SU-DHL-6 (cell line): ENCODE measurements around the gene PHAX.

Experiments used
- H2AFZ ChIP-seq: fragments of 200-600 bp; sonication (generic); 2 replicates; pipeline ENCODE4 v1.6.1; 2014; ENCODE audit warnings: low read depth, mild to moderate bottlenecking, moderate library complexity, mixed read lengths, antibody characterized with exemption, low read length; ENCODE audit not compliant: severe bottlenecking
- H3F3A ChIP-seq: fragments of 200-600 bp; shearing (Covaris generic); 2 replicates; pipeline ENCODE4 v1.6.0; 2016; ENCODE audit warnings: antibody characterized with exemption, mild to moderate bottlenecking; ENCODE audit not compliant: insufficient read depth
- H3K27ac ChIP-seq: fragments of 200-600 bp; sonication (generic); 2 replicates; pipeline ENCODE4 v1.5.1; 2016; ENCODE audit warnings: low read depth, mild to moderate bottlenecking, low read length, moderate library complexity, mixed read lengths
- H3K27me3 ChIP-seq: fragments of 200-600 bp; sonication (generic), shearing (Covaris generic); 2 replicates; pipeline ENCODE4 v1.6.0; 2014; ENCODE audit warnings: mild to moderate bottlenecking, low read length
- H3K36me3 ChIP-seq: fragments of 200-600 bp; sonication (generic); 2 replicates; pipeline ENCODE4 v1.6.1; 2014; ENCODE audit warnings: mild to moderate bottlenecking, low read length, mixed read lengths
- H3K4me2 ChIP-seq: fragments of 300-600, 200-600 bp; shearing (Covaris generic), sonication (generic); 2 replicates; pipeline ENCODE4 v1.6.0; 2014; ENCODE audit warnings: low read length, low read depth, mild to moderate bottlenecking; ENCODE audit not compliant: poor library complexity, severe bottlenecking
- H3K4me3 ChIP-seq: fragments of 200-600 bp; sonication (generic); 2 replicates; pipeline ENCODE4 v1.5.1; 2014; ENCODE audit warnings: antibody characterized with exemption, low read length, mild to moderate bottlenecking, mixed read lengths; ENCODE audit not compliant: insufficient read depth, poor library complexity, severe bottlenecking
- H3K79me2 ChIP-seq: fragments of 200-600 bp; sonication (generic); 2 replicates; pipeline ENCODE4 v1.6.1; 2014; ENCODE audit warnings: mild to moderate bottlenecking, low read length, moderate library complexity; ENCODE audit not compliant: insufficient read depth
- H3K9ac ChIP-seq: fragments of 200-600 bp; sonication (generic); 2 replicates; pipeline ENCODE4 v1.7.0; 2014; ENCODE audit warnings: mild to moderate bottlenecking, low read length
- H3K9me2 ChIP-seq: fragments of 200-600 bp; sonication (generic); replicated peaks from 2 replicates; pipeline ENCODE4 v1.6.1; 2014; ENCODE audit warnings: low read length; ENCODE audit not compliant: insufficient read depth
- H3K9me3 ChIP-seq: fragments of 200-600 bp; sonication (generic); 2 replicates; pipeline ENCODE4 v1.6.1; 2014; ENCODE audit warnings: low read length, mixed read lengths; ENCODE audit not compliant: insufficient read depth
- H4K20me1 ChIP-seq: fragments of 200-600 bp; sonication (generic); 2 replicates; pipeline ENCODE4 v1.6.1; 2014; ENCODE audit warnings: low read depth, mild to moderate bottlenecking, antibody characterized with exemption, low read length, moderate library complexity, mixed read lengths
- CTCF ChIP-seq: fragments of 200-600 bp; sonication (generic); IDR thresholded peaks from one replicate; pipeline ENCODE4 v1.5.1; 2017; ENCODE audit warnings: antibody characterized with exemption, mild to moderate bottlenecking, low read length, moderate library complexity; ENCODE audit not compliant: insufficient read depth, poor library complexity, severe bottlenecking
- EZH2phosphoT487 ChIP-seq: fragments of 200-600 bp; sonication (generic), shearing (Covaris generic); conservative IDR thresholded peaks from 2 replicates; pipeline ENCODE4 v1.6.1; 2018; ENCODE audit warnings: mild to moderate bottlenecking, antibody characterized with exemption, low read length, moderate library complexity, mixed read lengths

The PHAX gene

GRCh38 chr5:126624534-126624933, 23.8 kb downstream of the PHAX start:
- Histone ChIP-seq H3K36me3 (peaks cover 24% of the 10 kb centered on the region; the same call in 1 of the 2 replicates), H3K4me3 (no peak overlapping the region), H3K9me2 (no peaks in the 10 kb centered on the region), H4K20me1 (no peaks in the 10 kb centered on the region), H3K4me2 (no peak overlapping the region), H3K9me3 (no peaks in the 10 kb centered on the region), H3K27ac (no peak overlapping the region), H2AFZ (no peak overlapping the region), H3F3A (peaks cover 3% of the 10 kb centered on the region; the same call in 1 of the 2 replicates), H3K79me2 (peaks cover 11% of the 10 kb centered on the region; the same call in 1 of the 2 replicates), H3K9ac (no peak overlapping the region), H3K27me3 (no peaks in the 10 kb centered on the region)
- TF ChIP-seq EZH2phosphoT487 (no peak), CTCF (no peak)

GRCh38 chr5:126628102-126628501, 27.4 kb downstream of the PHAX start:
- no peak for TF ChIP-seq CTCF
- no peak for TF ChIP-seq EZH2phosphoT487
- Histone ChIP-seq H3K9ac (no peak overlapping the region), H3K79me2 (no peaks in the 10 kb centered on the region), H3K9me2 (no peaks in the 10 kb centered on the region), H3K27ac (no peak overlapping the region), H3K27me3 (no peaks in the 10 kb centered on the region), H3F3A (peaks cover 3% of the 10 kb centered on the region; the same call in 1 of the 2 replicates), H3K36me3 (peaks cover 10% of the 10 kb centered on the region; the same call in 1 of the 2 replicates), H2AFZ (no peak overlapping the region), H3K9me3 (no peaks in the 10 kb centered on the region), H3K4me3 (no peak overlapping the region), H3K4me2 (no peak overlapping the region), H4K20me1 (no peaks in the 10 kb centered on the region)

GRCh38 chr5:126631920-126632319, 31.2 kb downstream of the PHAX start:
- H3F3A ChIP-seq: peaks cover 2% of the 10 kb centered on the region; the same call in 1 of the 2 replicates
- H3K9me2 ChIP-seq: no peaks in the 10 kb centered on the region
- no peak overlapping the region for H2AFZ ChIP-seq
- H3K27me3 ChIP-seq: no peaks in the 10 kb centered on the region
- H4K20me1 ChIP-seq: no peaks in the 10 kb centered on the region
- no peaks in the 10 kb centered on the region for H3K79me2 ChIP-seq
- no peak overlapping the region for H3K9ac ChIP-seq
- H3K9me3 ChIP-seq: no peaks in the 10 kb centered on the region
- no peak overlapping the region for H3K4me3 ChIP-seq
- no peak overlapping the region for H3K4me2 ChIP-seq
- H3K27ac ChIP-seq: no peak overlapping the region
- TF ChIP-seq CTCF (no peak), EZH2phosphoT487 (no peak)
- no peaks in the 10 kb centered on the region; the same call in 1 of the 2 replicates for H3K36me3 ChIP-seq

- no peak overlapping the region for H3K27ac ChIP-seq
- no peaks in the 10 kb centered on the region for H3K9me3 ChIP-seq
- no peak overlapping the region for H3K9ac ChIP-seq
- H3F3A ChIP-seq: no peaks in the 10 kb centered on the region
- H3K79me2 ChIP-seq: no peaks in the 10 kb centered on the region
- no peaks in the 10 kb centered on the region for H3K36me3 ChIP-seq
- no peak overlapping the region for H3K4me3 ChIP-seq
- no peaks in the 10 kb centered on the region for H3K27me3 ChIP-seq
- TF ChIP-seq CTCF (no peak), EZH2phosphoT487 (no peak)
- no peak overlapping the region for H3K4me2 ChIP-seq
- no peaks in the 10 kb centered on the region for H3K9me2 ChIP-seq
- H2AFZ ChIP-seq: no peak overlapping the region
- H4K20me1 ChIP-seq: no peaks in the 10 kb centered on the region
These were observed 32.8 kb downstream of the PHAX start for GRCh38 chr5:126633552-126633951.
